KOPT-K1 (cell line): Measurements from ENCODE around the gene PDPK1.
"Not testable (repeated sequence)": the region's sequence is repeated elsewhere in the genome, so short reads cannot be mapped to it uniquely, and the experiment has no call there.

Experiments
- H3K27ac ChIP-seq: fragments of 200-600 bp; sonication (generic); 2 replicates; pipeline ENCODE4 v1.5.1; 2016; ENCODE audit warnings: antibody characterized with exemption, mild to moderate bottlenecking, low read depth, low read length; ENCODE audit not compliant: poor library complexity, severe bottlenecking
- H3K36me3 ChIP-seq: fragments of 200-600 bp; sonication (generic); 2 replicates; pipeline ENCODE4 v1.5.1; 2017; ENCODE audit warnings: antibody characterized with exemption, mild to moderate bottlenecking, low read length, moderate library complexity; ENCODE audit not compliant: insufficient read depth
- H3K9me3 ChIP-seq: fragments of 200-600 bp; sonication (generic); 2 replicates; pipeline ENCODE4 v1.5.1; 2017; ENCODE audit warnings: antibody characterized with exemption, low read length, mild to moderate bottlenecking; ENCODE audit not compliant: insufficient read depth, poor library complexity, severe bottlenecking

Gene PDPK1

DNA sequence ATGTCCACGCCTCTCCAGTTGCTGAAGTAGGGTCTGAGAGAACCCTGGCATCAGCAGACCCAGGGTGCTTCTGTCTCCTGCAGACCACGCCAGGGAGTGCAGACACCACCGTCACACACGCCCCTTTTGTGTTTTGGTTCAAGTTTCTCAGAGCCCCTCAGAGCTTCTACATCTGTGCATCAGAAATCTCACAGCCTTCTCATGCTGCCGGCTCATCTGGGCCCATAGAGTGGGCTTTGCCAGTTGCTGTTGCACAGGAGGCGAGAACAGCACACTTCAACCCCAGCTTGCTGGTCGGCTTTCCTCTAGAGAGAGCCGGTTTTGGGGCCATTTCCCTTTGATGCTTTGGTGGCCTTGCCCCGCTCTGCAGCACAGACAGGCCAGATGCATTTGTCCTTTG lies 60.9 kb downstream of the PDPK1 start:
- no peak overlapping the region for H3K27ac ChIP-seq
- peaks cover 40% of the 10 kb centered on the region for H3K36me3 ChIP-seq
- H3K9me3 ChIP-seq = no peaks in the 10 kb centered on the region

DNA sequence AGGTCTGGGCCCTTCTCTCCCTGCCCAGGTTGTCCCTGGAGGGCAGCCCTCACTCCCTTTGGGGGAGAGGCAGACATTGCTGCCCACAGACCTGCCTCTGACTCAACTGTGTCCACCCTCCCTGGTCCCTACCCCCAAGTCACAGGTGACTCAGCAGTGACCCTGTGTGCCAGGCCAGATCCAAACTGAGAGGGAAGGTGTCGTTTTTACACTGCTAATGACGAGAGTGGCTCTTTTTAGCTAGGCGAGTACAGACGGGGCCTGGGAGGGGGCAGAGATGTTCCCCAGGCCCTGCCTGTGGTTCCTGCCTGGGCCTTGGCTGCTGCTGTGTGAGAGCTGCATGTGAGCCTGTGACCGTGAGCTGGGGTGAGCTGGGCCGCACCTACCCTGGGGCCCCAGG lies 61.3 kb downstream of the PDPK1 start:
- peaks cover 40% of the 10 kb centered on the region for H3K36me3 ChIP-seq
- not testable (repeated sequence) for H3K9me3 ChIP-seq, H3K27ac ChIP-seq

GRCh38 chr16:2599785-2600184 lies 62.0 kb downstream of the PDPK1 start:
- H3K27ac ChIP-seq, H3K9me3 ChIP-seq: not testable (repeated sequence)
- H3K36me3 ChIP-seq = peaks cover 40% of the 10 kb centered on the region

- not testable (repeated sequence) for H3K27ac ChIP-seq, H3K9me3 ChIP-seq
- H3K36me3 ChIP-seq = peaks cover 27% of the 10 kb centered on the region
Observed at GRCh38 chr16:2601301-2602025, 63.6 kb downstream of the PDPK1 start.

DNA sequence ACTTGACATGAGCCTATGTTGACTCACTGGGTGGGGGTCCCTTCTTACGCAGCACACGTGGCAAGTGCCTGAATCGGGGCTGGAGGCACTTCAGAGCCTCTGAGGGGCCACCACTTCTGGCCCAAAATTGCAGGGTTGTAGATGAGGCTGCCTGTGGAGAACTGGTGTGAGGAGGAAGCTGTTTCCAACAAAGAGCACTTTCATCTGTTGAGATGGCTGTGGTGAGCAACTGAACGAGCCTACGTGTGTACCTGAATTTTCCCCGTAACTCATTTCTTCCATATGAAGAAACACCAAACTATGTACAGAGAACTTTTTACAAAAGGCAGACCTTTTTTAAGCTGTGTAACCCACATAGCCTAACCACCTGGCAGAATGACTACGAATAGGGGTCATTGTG lies 64.4 kb downstream of the PDPK1 start:
- H3K27ac ChIP-seq, H3K9me3 ChIP-seq: not testable (repeated sequence)
- peaks cover 20% of the 10 kb centered on the region for H3K36me3 ChIP-seq

- peak overlapping the region; percentile 78 for H3K27ac ChIP-seq
- H3K9me3 ChIP-seq = no peaks in the 10 kb centered on the region
- peaks cover 8% of the 10 kb centered on the region; the same call in 1 of the 2 replicates for H3K36me3 ChIP-seq
Observed at GRCh38 chr16:2603165-2604015, 65.6 kb downstream of the PDPK1 start.

- not testable (repeated sequence) for H3K9me3 ChIP-seq, H3K36me3 ChIP-seq
- H3K27ac ChIP-seq = peak overlapping the region; percentile 78
Observed at GRCh38 chr16:2604016-2604369, 66.2 kb downstream of the PDPK1 start.

- H3K27ac ChIP-seq = not testable (repeated sequence)
Observed at GRCh38 chr16:2606820-2607219, 69.0 kb downstream of the PDPK1 start.

DNA sequence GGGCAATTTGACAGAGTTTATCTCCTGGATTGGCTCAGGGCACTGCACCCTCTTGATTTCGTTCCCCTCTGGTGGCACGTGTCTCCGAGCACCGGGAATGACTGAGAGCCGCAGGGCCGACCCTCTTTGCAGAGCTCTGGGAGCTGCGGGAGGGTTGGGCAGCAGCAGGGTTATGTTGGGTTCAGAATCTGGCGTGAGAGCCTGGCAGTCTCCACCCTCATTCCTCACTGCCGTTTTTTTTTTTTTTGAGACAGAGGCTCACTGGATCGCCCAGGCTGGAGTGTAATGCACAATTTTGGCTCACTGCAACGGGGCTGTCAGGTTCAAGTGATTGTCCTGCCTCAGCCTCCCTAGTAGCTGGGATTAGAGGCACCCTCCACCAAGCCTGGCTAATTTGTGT lies 71.5 kb downstream of the PDPK1 start:
- H3K27ac ChIP-seq = not testable (repeated sequence)
- H3K36me3 ChIP-seq = peaks cover 20% of the 10 kb centered on the region

More at GRCh38 chr16:2606820-2607219, 69.0 kb downstream of the PDPK1 start:
- H3K9me3 ChIP-seq = not testable (repeated sequence)
- peaks cover 20% of the 10 kb centered on the region for H3K36me3 ChIP-seq

DNA sequence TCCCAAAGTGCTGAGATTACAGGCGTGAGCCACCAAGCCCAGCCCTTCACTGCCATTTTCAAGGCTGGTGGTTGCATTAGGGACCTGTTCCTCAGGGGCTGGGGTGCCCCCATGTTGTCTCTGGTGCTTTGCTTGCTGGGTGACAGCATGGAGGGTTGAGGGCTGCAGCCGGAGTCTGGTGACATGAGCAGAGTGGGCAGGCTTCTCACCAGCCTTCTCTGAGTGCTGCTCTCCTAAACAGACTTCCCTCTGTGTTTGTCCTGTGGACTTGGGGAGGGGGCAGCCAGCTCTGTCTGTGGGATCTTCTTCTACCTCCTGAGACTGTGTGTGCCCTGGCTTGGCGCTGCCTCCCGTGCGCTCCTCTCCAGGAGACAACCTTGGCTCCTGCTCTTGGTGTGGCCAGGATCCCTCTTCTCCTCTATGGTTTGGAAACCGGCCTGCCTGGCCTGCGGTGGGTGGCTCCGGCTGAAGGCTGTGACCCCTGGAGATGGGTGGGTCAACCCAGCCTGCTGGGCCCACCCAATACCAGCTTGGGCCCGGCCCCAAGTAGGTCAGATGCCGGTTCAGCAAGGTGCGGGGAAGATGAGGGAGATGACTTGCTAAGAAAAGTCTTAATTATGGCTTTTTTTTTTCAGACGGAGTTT lies 72.1 kb downstream of the PDPK1 start:
- peaks cover 23% of the 10 kb centered on the region for H3K36me3 ChIP-seq
- H3K9me3 ChIP-seq = no peaks in the 10 kb centered on the region
- no peak overlapping the region for H3K27ac ChIP-seq

More for the DNA sequence above, 71.5 kb downstream of the PDPK1 start:
- not testable (repeated sequence) for H3K9me3 ChIP-seq

DNA sequence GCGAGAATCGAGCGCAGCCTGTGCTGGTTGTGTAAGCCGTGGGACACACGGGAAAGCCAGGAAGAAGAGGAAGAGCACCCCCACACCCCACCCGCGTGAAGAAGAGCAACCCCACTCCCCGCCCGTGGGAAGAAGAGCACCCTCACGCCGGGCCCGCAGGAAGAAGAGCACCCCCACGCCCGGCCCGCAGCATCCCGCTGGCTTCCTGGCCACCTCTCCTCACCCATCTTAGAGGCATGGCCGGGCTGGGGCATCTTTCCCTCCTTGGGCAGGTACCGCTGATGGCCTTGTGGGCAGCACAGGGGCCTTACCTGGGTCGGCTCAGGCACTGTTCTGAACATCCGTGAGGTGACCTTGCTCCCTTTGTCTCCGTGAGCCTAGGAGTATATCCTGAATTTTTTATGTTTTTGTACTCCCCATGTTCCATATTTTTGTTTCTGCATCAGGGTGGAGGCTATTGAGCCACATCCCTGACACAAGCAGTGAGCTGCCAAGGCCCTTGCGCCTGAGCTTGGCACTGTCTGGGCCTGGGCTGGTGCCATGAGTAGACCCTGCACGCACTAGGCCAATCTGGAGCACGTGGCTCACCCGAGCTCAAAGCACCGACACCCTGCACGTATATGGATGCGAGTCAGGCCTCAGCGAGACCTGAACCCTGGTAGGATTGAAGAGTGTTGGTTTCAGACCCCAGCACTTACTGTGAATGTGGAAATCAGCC lies 73.1 kb downstream of the PDPK1 start:
- Histone ChIP-seq H3K36me3 (peaks cover 26% of the 10 kb centered on the region), H3K27ac (no peak overlapping the region), H3K9me3 (no peaks in the 10 kb centered on the region)

DNA sequence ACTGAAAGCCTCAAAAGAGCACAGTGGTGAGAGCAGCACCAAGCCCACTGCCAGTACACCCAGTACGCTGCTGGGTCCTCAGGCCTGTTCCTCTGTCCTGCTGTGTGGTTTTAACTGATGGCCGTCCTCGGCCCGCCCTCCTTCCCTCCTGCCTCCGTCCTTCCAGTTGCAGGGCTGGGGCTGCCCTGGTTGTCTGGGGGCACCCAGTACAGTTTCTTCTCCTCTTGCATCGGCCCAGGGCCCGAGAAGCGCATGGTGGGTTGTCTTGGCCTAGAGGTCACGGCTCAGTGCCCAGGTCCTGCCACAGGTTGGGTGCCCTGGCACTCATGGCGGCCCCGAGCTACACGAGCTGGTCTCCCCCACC lies 73.7 kb downstream of the PDPK1 start:
- Histone ChIP-seq H3K27ac (no peak overlapping the region), H3K36me3 (peaks cover 26% of the 10 kb centered on the region), H3K9me3 (no peaks in the 10 kb centered on the region)

- H3K36me3 ChIP-seq = peaks cover 26% of the 10 kb centered on the region
- not testable (repeated sequence) for H3K9me3 ChIP-seq
Observed at GRCh38 chr16:2611877-2612276, 74.1 kb downstream of the PDPK1 start.

GRCh38 chr16:2613251-2613650 lies 75.4 kb downstream of the PDPK1 start:
- not testable (repeated sequence) for H3K9me3 ChIP-seq, H3K27ac ChIP-seq
- peaks cover 26% of the 10 kb centered on the region for H3K36me3 ChIP-seq

More at GRCh38 chr16:2611877-2612276, 74.1 kb downstream of the PDPK1 start:
- H3K27ac ChIP-seq = not testable (repeated sequence)

GRCh38 chr16:2614761-2615191 lies 77.0 kb downstream of the PDPK1 start:
- no peak overlapping the region for H3K27ac ChIP-seq
- H3K9me3 ChIP-seq = no peaks in the 10 kb centered on the region

More at GRCh38 chr16:2614761-2615191, 77.0 kb downstream of the PDPK1 start:
- H3K36me3 ChIP-seq = peaks cover 25% of the 10 kb centered on the region
